ENCODE data around the gene EML5.

The EML5 gene

DNA sequence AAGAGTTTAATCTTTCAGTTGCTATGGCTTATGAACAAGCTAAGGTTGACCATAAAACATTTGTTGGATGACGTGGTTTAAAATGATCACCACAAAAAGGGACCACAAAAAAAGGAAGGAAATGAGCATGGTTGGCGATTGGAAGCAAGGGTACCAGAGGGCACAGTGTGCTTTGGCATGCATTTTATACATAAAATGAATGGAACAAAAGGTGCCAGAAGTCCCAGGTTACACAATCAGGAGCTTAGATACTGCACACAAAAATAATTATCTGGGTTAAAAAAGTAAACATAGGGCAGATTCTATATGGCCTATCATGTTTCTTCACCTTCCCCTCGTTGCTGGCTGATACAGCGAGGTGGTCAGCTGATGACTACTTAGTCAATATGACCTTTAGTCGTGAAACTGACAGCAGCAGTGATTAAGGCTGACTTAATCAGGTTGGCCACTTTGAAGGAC lies 179.2 kb downstream of the EML5 start:
- H3K9ac ChIP-seq (ENCODE audit: low read depth, low read length): no peak overlapping the region
- peaks cover 79% of the 10 kb centered on the region for H3K36me3 ChIP-seq (ENCODE audit: insufficient read depth, low read depth, low read length)
- H3K4me1 ChIP-seq (ENCODE audit: insufficient read depth, low read length): peaks cover 9% of the 10 kb centered on the region; the same call in 1 of the 2 replicates
- H3K27ac ChIP-seq (ENCODE audit: low read length): no peak overlapping the region
- no peak overlapping the region for H3K4me3 ChIP-seq (ENCODE audit: low read length)
- H3K9me3 ChIP-seq (ENCODE audit: insufficient read depth, low read depth, low read length): no peaks in the 10 kb centered on the region
- no peaks in the 10 kb centered on the region for H3K27me3 ChIP-seq (ENCODE audit: insufficient read depth, low read length)

DNA sequence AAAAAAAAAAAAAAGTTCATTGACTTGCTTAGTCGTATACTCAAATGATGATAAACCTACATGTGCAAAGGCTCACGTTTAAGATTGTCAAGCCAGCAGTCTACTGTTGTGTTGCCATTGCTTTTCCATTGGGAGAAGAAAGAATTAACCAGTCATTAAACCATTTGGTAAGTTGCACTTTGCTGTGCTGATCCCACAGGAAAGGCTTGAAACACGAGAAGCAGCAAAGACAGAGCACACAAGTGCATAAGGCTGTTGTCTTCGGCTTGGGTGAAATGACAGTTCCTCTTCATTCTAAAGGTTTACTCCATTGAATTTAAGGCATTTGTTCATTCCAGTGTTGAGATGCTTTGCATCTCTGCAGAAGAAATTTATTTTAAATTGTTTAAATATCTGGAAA lies 179.8 kb downstream of the EML5 start:
- H3K36me3 ChIP-seq (ENCODE audit: insufficient read depth, low read depth, low read length): peaks cover 85% of the 10 kb centered on the region
- peaks cover 3% of the 10 kb centered on the region; the same call in 1 of the 2 replicates for H3K4me1 ChIP-seq (ENCODE audit: insufficient read depth, low read length)

DNA sequence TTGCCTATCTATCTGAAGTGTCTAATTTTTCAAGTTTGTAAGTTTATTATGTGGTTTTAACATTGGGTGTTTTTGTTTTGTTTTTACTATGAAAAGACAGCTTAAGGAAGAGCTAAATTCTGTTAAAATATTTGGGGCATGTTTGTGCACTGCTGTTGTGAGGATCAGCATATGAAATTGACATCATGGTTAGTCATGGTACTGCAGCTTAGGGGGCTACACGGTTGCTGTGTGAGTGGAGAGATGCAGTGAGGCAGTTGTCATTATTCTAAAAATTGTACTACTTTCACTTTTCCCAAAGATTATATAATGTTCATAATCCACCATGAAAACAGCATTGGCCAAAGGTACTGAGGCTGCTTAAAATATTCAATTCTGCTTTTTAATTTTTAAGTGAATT lies 180.9 kb downstream of the EML5 start:
- no peak overlapping the region for H3K4me3 ChIP-seq (ENCODE audit: low read length)
- H3K9ac ChIP-seq (ENCODE audit: low read depth, low read length): no peak overlapping the region
- H3K4me1 ChIP-seq (ENCODE audit: insufficient read depth, low read length): no peaks in the 10 kb centered on the region
- H3K36me3 ChIP-seq (ENCODE audit: insufficient read depth, low read depth, low read length): peaks cover 96% of the 10 kb centered on the region
- H3K9me3 ChIP-seq (ENCODE audit: insufficient read depth, low read depth, low read length): no peaks in the 10 kb centered on the region
- no peak overlapping the region for H3K27ac ChIP-seq (ENCODE audit: low read length)
- H3K27me3 ChIP-seq (ENCODE audit: insufficient read depth, low read length): no peaks in the 10 kb centered on the region

More for the DNA sequence above, 179.8 kb downstream of the EML5 start:
- Histone ChIP-seq H3K9ac (ENCODE audit: low read depth, low read length) (no peak overlapping the region), H3K27me3 (ENCODE audit: insufficient read depth, low read length) (no peaks in the 10 kb centered on the region), H3K9me3 (ENCODE audit: insufficient read depth, low read depth, low read length) (no peaks in the 10 kb centered on the region), H3K4me3 (ENCODE audit: low read length) (no peak overlapping the region), H3K27ac (ENCODE audit: low read length) (no peak overlapping the region)

DNA sequence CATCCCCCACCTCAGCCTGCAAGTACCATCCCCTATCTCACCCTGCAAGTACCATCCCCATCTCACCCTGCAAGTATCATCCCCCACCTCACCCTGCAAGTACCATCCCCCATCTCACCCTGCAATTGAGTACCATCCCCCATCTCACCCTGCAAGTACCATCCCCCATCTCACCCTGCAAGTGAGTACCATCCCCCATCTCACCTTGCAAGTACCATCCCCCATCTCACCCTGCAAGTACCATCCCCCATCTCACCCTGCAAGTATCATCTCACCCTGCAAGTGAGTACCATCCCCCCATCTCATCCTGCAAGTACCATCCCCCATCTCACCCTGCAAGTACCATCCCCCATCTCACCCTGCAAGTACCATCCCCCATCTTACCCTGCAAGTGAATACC lies 184.9 kb downstream of the EML5 start:
- H3K4me3 ChIP-seq (ENCODE audit: low read length): no peak overlapping the region
- H3K36me3 ChIP-seq (ENCODE audit: insufficient read depth, low read depth, low read length): peaks cover 100% of the 10 kb centered on the region
- no peaks in the 10 kb centered on the region for H3K4me1 ChIP-seq (ENCODE audit: insufficient read depth, low read length)
- H3K9ac ChIP-seq (ENCODE audit: low read depth, low read length): no peak overlapping the region
- H3K9me3 ChIP-seq (ENCODE audit: insufficient read depth, low read depth, low read length): no peaks in the 10 kb centered on the region
- no peak overlapping the region for H3K27ac ChIP-seq (ENCODE audit: low read length)
- H3K27me3 ChIP-seq (ENCODE audit: insufficient read depth, low read length): no peaks in the 10 kb centered on the region

DNA sequence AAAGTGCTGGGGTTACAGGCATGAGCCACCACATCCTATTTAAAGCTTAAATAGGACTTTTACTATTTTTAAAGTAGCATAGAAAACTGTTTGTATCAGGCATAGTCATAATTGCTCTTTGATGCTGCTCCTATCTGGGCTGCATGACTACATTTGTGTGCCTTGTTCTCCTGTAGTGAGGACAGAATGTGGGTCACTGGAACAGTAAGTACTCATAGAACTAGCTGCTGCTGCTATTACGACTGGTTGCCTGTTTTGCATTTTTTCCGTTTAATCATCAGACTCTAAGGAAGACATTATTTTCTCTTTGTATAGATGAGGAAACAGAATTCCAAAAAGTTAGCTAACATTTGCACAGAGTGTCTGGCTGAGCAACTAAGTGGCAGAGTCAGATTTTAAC lies 187.2 kb downstream of the EML5 start:
- peaks cover 100% of the 10 kb centered on the region for H3K36me3 ChIP-seq (ENCODE audit: insufficient read depth, low read depth, low read length)
- no peak overlapping the region for H3K4me3 ChIP-seq (ENCODE audit: low read length)

DNA sequence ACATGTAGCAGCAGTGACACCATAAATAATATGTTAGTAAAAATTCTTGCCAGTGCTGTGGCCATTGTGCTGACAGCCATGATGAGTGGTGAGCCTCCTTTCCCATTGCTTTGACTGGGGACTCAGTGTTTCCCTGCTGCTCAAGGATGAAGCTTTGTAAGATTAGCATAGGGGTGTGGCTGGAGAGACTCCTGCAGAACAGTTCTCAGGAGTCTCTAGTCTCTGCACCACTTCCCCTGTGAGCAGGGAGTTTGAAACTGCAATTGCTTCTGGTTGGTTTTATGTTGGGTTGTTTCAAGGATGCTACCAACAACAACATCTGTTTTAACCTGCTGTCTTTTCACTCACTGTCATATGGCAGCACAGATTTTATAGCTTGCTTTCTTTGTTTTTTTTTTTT lies 188.5 kb downstream of the EML5 start:
- H3K27ac ChIP-seq (ENCODE audit: low read length): no peak overlapping the region
- H3K4me1 ChIP-seq (ENCODE audit: insufficient read depth, low read length): no peaks in the 10 kb centered on the region
- no peak overlapping the region for H3K4me3 ChIP-seq (ENCODE audit: low read length)
- H3K9ac ChIP-seq (ENCODE audit: low read depth, low read length): no peak overlapping the region
- no peaks in the 10 kb centered on the region for H3K27me3 ChIP-seq (ENCODE audit: insufficient read depth, low read length)
- no peaks in the 10 kb centered on the region for H3K9me3 ChIP-seq (ENCODE audit: insufficient read depth, low read depth, low read length)
- peaks cover 99% of the 10 kb centered on the region for H3K36me3 ChIP-seq (ENCODE audit: insufficient read depth, low read depth, low read length)

More for the DNA sequence above, 187.2 kb downstream of the EML5 start:
- Histone ChIP-seq H3K9ac (ENCODE audit: low read depth, low read length) (no peak overlapping the region), H3K27me3 (ENCODE audit: insufficient read depth, low read length) (no peaks in the 10 kb centered on the region), H3K27ac (ENCODE audit: low read length) (no peak overlapping the region), H3K9me3 (ENCODE audit: insufficient read depth, low read depth, low read length) (no peaks in the 10 kb centered on the region), H3K4me1 (ENCODE audit: insufficient read depth, low read length) (no peaks in the 10 kb centered on the region)

DNA sequence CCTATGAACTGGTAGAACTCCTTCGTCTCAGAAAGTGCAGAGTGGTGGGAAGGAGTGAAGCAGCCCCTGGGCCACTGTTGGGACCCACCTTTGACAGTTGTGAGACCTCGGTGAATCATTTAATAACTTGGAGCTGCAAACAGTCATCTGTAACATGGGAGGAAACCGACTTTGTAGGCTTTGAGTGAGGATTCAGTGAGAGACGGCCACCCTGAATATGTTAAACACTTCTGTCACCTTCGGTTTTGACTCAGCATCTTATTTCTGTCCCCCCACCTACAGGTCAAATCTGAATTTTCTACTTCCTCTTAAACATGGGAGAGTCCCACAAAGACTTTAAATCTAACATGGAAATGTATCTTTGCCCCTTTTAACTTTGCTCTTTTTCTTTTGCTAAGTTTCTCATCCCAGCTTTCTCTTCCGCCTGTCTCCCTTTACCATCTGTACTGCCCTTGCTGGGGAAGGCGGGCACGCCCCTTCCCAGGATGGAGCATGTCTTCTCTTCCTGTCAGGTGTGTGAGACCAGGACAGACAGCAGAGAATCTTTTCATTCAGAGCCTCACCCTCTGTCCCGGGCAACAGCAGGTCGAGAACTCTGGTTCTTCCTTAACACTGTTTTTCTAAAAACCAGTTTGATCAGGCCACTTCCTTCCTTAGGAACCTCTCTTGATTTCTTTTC lies 192.9 kb downstream of the EML5 start:
- Histone ChIP-seq H3K27ac (ENCODE audit: low read length) (no peak overlapping the region), H3K4me3 (ENCODE audit: low read length) (no peak overlapping the region), H3K9ac (ENCODE audit: low read depth, low read length) (no peak overlapping the region), H3K27me3 (ENCODE audit: insufficient read depth, low read length) (no peaks in the 10 kb centered on the region), H3K4me1 (ENCODE audit: insufficient read depth, low read length) (no peaks in the 10 kb centered on the region), H3K9me3 (ENCODE audit: insufficient read depth, low read depth, low read length) (no peaks in the 10 kb centered on the region), H3K36me3 (ENCODE audit: insufficient read depth, low read depth, low read length) (peaks cover 99% of the 10 kb centered on the region)

DNA sequence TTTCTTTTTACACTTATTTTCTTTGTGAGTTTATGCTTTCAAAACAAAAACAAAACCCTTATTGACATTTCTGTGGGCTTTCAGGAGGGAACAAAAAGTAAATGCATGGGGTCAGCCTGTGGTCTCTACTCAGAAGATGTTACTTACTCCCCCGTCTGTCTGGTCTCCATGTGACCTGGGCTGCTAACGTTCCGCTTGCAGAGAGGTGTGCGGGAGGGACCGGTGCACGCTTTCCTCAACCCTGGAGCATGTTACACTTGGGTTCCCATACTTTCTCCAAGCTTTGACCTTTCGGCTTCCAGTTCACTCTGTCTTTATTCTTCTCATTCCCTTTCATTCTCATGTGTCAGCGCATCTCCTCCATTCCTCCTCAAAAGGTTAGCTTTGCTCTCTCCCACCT lies 193.4 kb downstream of the EML5 start:
- Histone ChIP-seq H3K27ac (ENCODE audit: low read length) (no peak overlapping the region), H3K9me3 (ENCODE audit: insufficient read depth, low read depth, low read length) (no peaks in the 10 kb centered on the region), H3K27me3 (ENCODE audit: insufficient read depth, low read length) (no peaks in the 10 kb centered on the region), H3K9ac (ENCODE audit: low read depth, low read length) (no peak overlapping the region), H3K4me3 (ENCODE audit: low read length) (no peak overlapping the region), H3K36me3 (ENCODE audit: insufficient read depth, low read depth, low read length) (peaks cover 99% of the 10 kb centered on the region), H3K4me1 (ENCODE audit: insufficient read depth, low read length) (no peaks in the 10 kb centered on the region)

DNA sequence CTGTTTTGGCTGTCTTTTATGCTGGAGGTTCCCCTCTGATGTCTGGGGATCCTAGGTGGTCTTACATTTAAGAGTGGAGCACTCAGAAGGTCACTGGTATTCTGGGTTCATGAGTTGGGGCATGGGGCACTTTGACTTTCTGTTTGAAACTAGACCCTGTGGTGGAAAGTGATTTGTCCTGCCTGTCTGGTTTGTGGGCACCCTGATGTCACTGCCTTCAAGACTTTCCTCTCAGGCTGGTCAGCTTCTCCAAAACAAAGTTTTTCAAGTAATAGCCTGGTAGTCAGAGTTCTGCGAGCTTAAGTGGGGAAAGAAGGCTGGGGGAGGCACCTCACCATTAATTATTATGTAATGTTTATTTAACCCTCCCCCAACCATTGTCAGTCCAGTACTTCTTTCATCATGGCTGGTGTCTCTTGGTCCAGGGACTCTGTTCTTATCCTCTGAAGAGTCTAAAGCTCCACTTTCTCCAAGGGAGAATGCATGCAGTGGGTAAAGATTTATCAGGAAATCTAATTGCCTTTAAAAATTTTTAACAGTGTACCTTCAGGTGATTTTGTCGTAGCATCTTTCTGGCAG lies 194.6 kb downstream of the EML5 start:
- Histone ChIP-seq H3K36me3 (ENCODE audit: insufficient read depth, low read depth, low read length) (peaks cover 99% of the 10 kb centered on the region), H3K4me1 (ENCODE audit: insufficient read depth, low read length) (no peaks in the 10 kb centered on the region), H3K27ac (ENCODE audit: low read length) (no peak overlapping the region), H3K27me3 (ENCODE audit: insufficient read depth, low read length) (no peaks in the 10 kb centered on the region), H3K9me3 (ENCODE audit: insufficient read depth, low read depth, low read length) (no peaks in the 10 kb centered on the region), H3K4me3 (ENCODE audit: low read length) (no peak overlapping the region), H3K9ac (ENCODE audit: low read depth, low read length) (no peak overlapping the region)

DNA sequence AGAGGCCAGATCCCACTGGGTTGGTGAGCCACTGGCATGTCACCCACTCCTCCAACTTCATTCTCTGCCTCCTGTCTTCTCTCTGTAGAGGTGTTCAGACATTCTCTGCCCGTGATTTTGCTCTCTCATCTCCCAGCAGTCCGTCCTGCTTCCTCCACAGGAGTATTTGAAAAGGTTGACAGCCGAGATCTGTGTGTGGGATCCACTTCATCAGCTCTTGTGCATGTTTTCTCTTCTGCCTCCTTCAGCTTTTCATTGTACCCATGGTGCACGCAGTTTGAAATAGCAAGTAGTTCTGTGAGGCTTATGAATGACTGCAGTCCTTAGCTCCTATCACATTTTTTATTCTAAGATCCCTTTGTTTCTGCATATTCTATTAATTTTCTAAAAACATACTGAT lies 195.2 kb downstream of the EML5 start:
- Histone ChIP-seq H3K36me3 (ENCODE audit: insufficient read depth, low read depth, low read length) (peaks cover 99% of the 10 kb centered on the region), H3K27ac (ENCODE audit: low read length) (no peak overlapping the region), H3K27me3 (ENCODE audit: insufficient read depth, low read length) (no peaks in the 10 kb centered on the region), H3K4me3 (ENCODE audit: low read length) (no peak overlapping the region), H3K9me3 (ENCODE audit: insufficient read depth, low read depth, low read length) (no peaks in the 10 kb centered on the region), H3K9ac (ENCODE audit: low read depth, low read length) (no peak overlapping the region), H3K4me1 (ENCODE audit: insufficient read depth, low read length) (no peaks in the 10 kb centered on the region)

DNA sequence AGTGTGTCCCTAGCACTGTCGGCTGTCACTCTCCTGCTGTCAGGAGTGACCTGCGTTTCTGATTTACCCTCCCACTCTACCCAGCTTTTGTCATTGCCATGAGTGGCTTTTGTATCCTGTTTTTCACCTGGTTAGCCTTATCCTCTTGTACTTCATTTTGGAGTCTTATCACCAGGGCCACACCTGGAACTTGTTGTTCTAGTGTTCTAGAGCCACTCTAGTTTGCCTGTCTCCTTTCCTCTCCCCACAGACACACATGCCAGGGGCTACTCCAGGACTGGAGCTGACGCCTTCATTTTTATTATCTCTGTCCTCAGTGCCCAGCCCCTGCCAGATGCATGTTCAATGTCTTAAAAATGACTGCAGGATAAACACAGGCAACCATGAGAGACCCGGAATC lies 195.7 kb downstream of the EML5 start:
- H3K4me3 ChIP-seq (ENCODE audit: low read length): no peak overlapping the region
- H3K9me3 ChIP-seq (ENCODE audit: insufficient read depth, low read depth, low read length): no peaks in the 10 kb centered on the region
- no peaks in the 10 kb centered on the region for H3K27me3 ChIP-seq (ENCODE audit: insufficient read depth, low read length)
- no peak overlapping the region for H3K9ac ChIP-seq (ENCODE audit: low read depth, low read length)
- H3K27ac ChIP-seq (ENCODE audit: low read length): no peak overlapping the region
- peaks cover 96% of the 10 kb centered on the region for H3K36me3 ChIP-seq (ENCODE audit: insufficient read depth, low read depth, low read length)
- no peaks in the 10 kb centered on the region for H3K4me1 ChIP-seq (ENCODE audit: insufficient read depth, low read length)

DNA sequence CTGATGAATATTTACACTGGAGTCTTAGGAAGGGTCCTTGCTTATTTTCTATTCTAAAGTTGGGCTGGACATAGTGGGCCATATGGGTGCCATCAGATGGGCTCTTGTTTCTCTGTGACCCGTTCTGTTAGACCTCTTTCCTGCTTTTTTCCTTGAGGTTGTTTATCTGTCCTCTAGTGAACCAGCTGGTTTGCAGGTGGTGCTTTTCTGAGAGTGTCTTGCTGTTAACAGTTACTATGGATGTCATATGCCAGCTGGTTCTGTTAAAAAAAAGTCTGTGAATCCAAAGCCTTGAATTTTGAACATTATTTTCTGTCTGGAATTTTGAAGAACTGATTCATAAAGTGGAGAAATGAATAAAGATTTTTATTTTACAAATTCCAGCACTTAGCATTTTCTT lies 200.7 kb downstream of the EML5 start:
- Histone ChIP-seq H3K4me1 (ENCODE audit: insufficient read depth, low read length) (no peaks in the 10 kb centered on the region), H3K36me3 (ENCODE audit: insufficient read depth, low read depth, low read length) (peaks cover 95% of the 10 kb centered on the region), H3K9ac (ENCODE audit: low read depth, low read length) (no peak overlapping the region)

More for the DNA sequence above, 200.7 kb downstream of the EML5 start:
- Histone ChIP-seq H3K27ac (ENCODE audit: low read length) (no peak overlapping the region), H3K27me3 (ENCODE audit: insufficient read depth, low read length) (no peaks in the 10 kb centered on the region), H3K9me3 (ENCODE audit: insufficient read depth, low read depth, low read length) (no peaks in the 10 kb centered on the region), H3K4me3 (ENCODE audit: low read length) (no peak overlapping the region)
